Measurements from ENCODE around the gene CCDC73.

- no peak for TF ChIP-seq CTCF (IDR thresholded peaks at IDR 0.05)
- TF ChIP-seq POLR2A (IDR thresholded peaks at IDR 0.05), result no peak
Observed at GRCh38 chr11:32821517-32821916, 27.1 kb upstream of the CCDC73 start.

All from uterus (tissue), 2 donors.